Endothelial cell of umbilical vein (primary cell): Measurements from ENCODE around the gene SLC25A26. TPM values are rescaled to one million over a fixed set of nuclear protein-coding genes. Genes with fewer than 3 reads are reported as not detected.

Experiments used
- BruUV-seq: library from RNA; stranded (reverse); fragments of 400-500 nt; replicated peaks from 2 replicates; lab custom pipeline; 2021; lab: Mats Ljungman, UMichigan
- CTCF ChIA-PET: fragments of 300-600, 350-600 bp; sonication (Branson Sonifier 250); formaldehyde crosslinking; loops from one replicate; lab custom pipeline; 2021; ENCODE audit warnings: antibody characterized with exemption, inconsistent platforms; lab: Charles Lee
- POLR2A ChIA-PET: fragments of 300-600, 350-600 bp; sonication (Branson Sonifier 250); formaldehyde crosslinking; loops from one replicate; lab custom pipeline; 2021; ENCODE audit warnings: antibody characterized with exemption, inconsistent platforms; lab: Charles Lee
- DNase-seq: peaks from one replicate; pipeline ENCODE4 v3.0.0-alpha.2; 2011; ENCODE audit warnings: low read depth, low spot score
- FAIRE-seq: peaks from 2 replicates; lab custom pipeline; 2011; peaks lifted over from hg19 to GRCh38; lab: Jason Lieb, UNC
- H2AFZ ChIP-seq: 2 replicates; pipeline ENCODE4 v1.6.0; 2012; ENCODE audit warnings: low read depth, low read length, control low read depth, inconsistent platforms
- H3K27ac ChIP-seq: 2 replicates; pipeline ENCODE4 v1.5.1; 2011; ENCODE audit warnings: low read depth, mild to moderate bottlenecking, control low read depth, low read length, moderate library complexity; ENCODE audit not compliant: insufficient read depth
- H3K27me3 ChIP-seq, 2 experiments: 2 replicates each; pipeline versions ENCODE4 v1.6.0 to v1.6.1; 2011; ENCODE audit warnings: low read length in 2 of 2, mixed read lengths in 1 of 2; ENCODE audit not compliant: control insufficient read depth in 2 of 2, insufficient read depth in 2 of 2
- H3K36me3 ChIP-seq, 2 experiments: 2 replicates in 1 of 2; 3 replicates in 1 of 2; pipeline ENCODE4 v1.5.1; 2011; ENCODE audit warnings: low read length in 2 of 2, mild to moderate bottlenecking in 1 of 2, moderate library complexity in 1 of 2; ENCODE audit not compliant: control insufficient read depth in 2 of 2, insufficient read depth in 2 of 2; ENCODE audit errors: extremely low read depth in 1 of 2
- H3K4me1 ChIP-seq: 3 replicates; pipeline ENCODE4 v1.5.1; 2011; ENCODE audit warnings: mild to moderate bottlenecking, low read length; ENCODE audit not compliant: control insufficient read depth, insufficient read depth; ENCODE audit errors: extremely low read depth
- H3K4me2 ChIP-seq: 2 replicates; pipeline ENCODE4 v1.6.1; 2011; ENCODE audit warnings: low read length, control low read depth, mixed read lengths; ENCODE audit not compliant: insufficient read depth
- H3K4me3 ChIP-seq, 3 experiments: fragments of 200-600 bp in 1 of 3; sonication (generic), shearing (Covaris generic) in 1 of 3; replicated peaks in 1 of 3; 2 replicates each; pipeline ENCODE4 v1.5.1; 2011 to 2016; ENCODE audit warnings: control low read depth in 3 of 3, low read length in 3 of 3, mild to moderate bottlenecking in 2 of 3, inconsistent platforms in 1 of 3, low read depth in 1 of 3, moderate library complexity in 1 of 3; ENCODE audit not compliant: insufficient read depth in 1 of 3
- H3K79me2 ChIP-seq: 2 replicates; pipeline ENCODE4 v1.6.0; 2012; ENCODE audit warnings: low read length, inconsistent platforms; ENCODE audit not compliant: control insufficient read depth, insufficient read depth
- H3K9ac ChIP-seq: replicated peaks from 2 replicates; pipeline ENCODE3; 2011; ENCODE audit warnings: low read length, control low read depth; ENCODE audit not compliant: insufficient read depth; ENCODE audit errors: extremely low read depth
- H3K9me1 ChIP-seq: replicated peaks from 3 replicates; pipeline ENCODE4 v1.6.0; 2011; ENCODE audit warnings: mild to moderate bottlenecking, low read length; ENCODE audit not compliant: control insufficient read depth, insufficient read depth; ENCODE audit errors: extremely low read depth
- H3K9me3 ChIP-seq: replicated peaks from 2 replicates; pipeline ENCODE4 v1.5.1; 2012; ENCODE audit warnings: low read length, inconsistent platforms; ENCODE audit not compliant: control insufficient read depth, insufficient read depth
- H4K20me1 ChIP-seq: replicated peaks from 2 replicates; pipeline ENCODE3; 2011; ENCODE audit warnings: mild to moderate bottlenecking, low read length; ENCODE audit not compliant: control insufficient read depth, insufficient read depth; ENCODE audit errors: extremely low read depth
- FOS ChIP-seq: IDR thresholded peaks from 2 replicates; pipeline ENCODE4 v1.6.1; 2011; ENCODE audit warnings: mild to moderate bottlenecking, low read length, moderate library complexity, borderline replicate concordance; ENCODE audit not compliant: insufficient read depth
- GATA2 ChIP-seq: IDR thresholded peaks from 2 replicates; pipeline ENCODE4 v1.7.0; 2011; ENCODE audit warnings: low read depth, mild to moderate bottlenecking, moderate library complexity, mixed read lengths, low read length; ENCODE audit not compliant: insufficient read length, insufficient read depth
- MYC ChIP-seq: IDR thresholded peaks from one replicate; pipeline ENCODE4 v1.6.1; 2011; ENCODE audit warnings: mild to moderate bottlenecking, low read depth, low read length
- POLR2AphosphoS5 ChIP-seq: IDR thresholded peaks from 2 replicates; pipeline ENCODE4 v1.6.1; 2012; ENCODE audit warnings: low read depth, mild to moderate bottlenecking, control low read depth, low read length, moderate library complexity; ENCODE audit not compliant: insufficient read depth
- dilution Hi-C: fragments of 300-500 bp; cut with MboI; formaldehyde crosslinking; loops from one replicate; pipeline ENCODE4 v1.15.0; 2019; ENCODE audit warnings: low sequenced_read_pairs; ENCODE audit not compliant: extremely low pct_ligation_motif_present
- intact Hi-C: fragments of 100-400 bp; cut with micrococcal nuclease; formaldehyde crosslinking; loops from one replicate; pipeline ENCODE4 v1.10.0; 2022
- polyA plus RNA-seq, 4 experiments: library from polyadenylated mRNA; depleted of rRNA in 3 of 4; stranded (reverse) in 3 of 4; unstranded in 1 of 4; fragments of >200 nt; gene quantifications; 2 replicates each; pipeline versions ENCODE4 v1.2.1 to v1.2.3, GENCODE V29; 2011 to 2012; ENCODE audit warnings: missing spikeins in 1 of 4
- total RNA-seq: library from RNA; stranded (reverse); gene quantifications from 2 replicates; pipeline ENCODE4 v1.2.3, GENCODE V29; 2021
- TF ChIP-seq, protein P1 (sequence below): IDR thresholded peaks from 2 replicates; pipeline ENCODE4 v1.6.1; 2011; ENCODE audit not compliant: insufficient read depth, insufficient read length

Gene SLC25A26
- total and polyA plus RNA-seq, 2 donors (not counting 3 experiments of a cell fraction or from before 2014, with no cell fraction given): 11.8 to 23.5 TPM

DNA sequence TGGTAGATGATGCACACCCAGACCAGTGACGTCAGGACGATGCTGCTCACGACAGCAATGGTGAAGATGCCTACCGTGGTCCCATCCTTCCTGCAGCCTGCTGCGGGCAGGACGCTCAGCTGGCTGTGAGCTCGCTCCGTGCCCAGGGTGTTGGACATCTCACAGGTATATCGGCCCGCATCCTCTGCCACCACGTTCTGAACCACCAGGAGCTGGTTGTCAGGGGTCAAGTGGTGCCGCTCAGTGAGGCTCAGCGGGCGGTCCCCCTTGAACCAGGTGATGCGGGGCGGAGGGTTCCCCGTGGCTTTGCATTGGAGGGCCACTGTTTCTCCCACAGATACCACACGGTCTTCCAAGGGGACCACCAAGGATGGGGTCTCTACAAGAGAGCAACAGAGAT is 162.2 kb downstream of the SLC25A26 start:
- no TSS peak for BruUV-seq
- intact Hi-C loops (no loop called here), dilution Hi-C loops (loop anchor here (25.0 kb wide), 1 partner anchor 429 kb away; no protein-coding TSS in a partner anchor)
- H2AFZ ChIP-seq: no peak overlapping the region
- no peaks in the 10 kb centered on the region for H3K27me3 ChIP-seq
- no peaks in the 10 kb centered on the region for H3K9me3 ChIP-seq
- no peaks in the 10 kb centered on the region for H4K20me1 ChIP-seq
- TF ChIP-seq FOS (no peak), MYC (no peak), GATA2 (no peak), POLR2AphosphoS5 (no peak)
- TF ChIP-seq, protein P1, sequence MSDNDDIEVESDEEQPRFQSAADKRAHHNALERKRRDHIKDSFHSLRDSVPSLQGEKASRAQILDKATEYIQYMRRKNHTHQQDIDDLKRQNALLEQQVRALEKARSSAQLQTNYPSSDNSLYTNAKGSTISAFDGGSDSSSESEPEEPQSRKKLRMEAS: no peak
- no peak overlapping the region for H3K27ac ChIP-seq
- POLR2A ChIA-PET: no interaction called here
- FAIRE-seq (no peak), DNase-seq (no peak)
- H3K4me1 ChIP-seq: no peaks in the 10 kb centered on the region
- CTCF ChIA-PET: interaction anchor here (1.4 kb wide), 1 partner anchor 439 kb away, joined by 4 read pairs; no protein-coding TSS in a partner anchor
- H3K9ac ChIP-seq: no peak overlapping the region
- no peaks in the 10 kb centered on the region for H3K9me1 ChIP-seq
- no peak overlapping the region for H3K4me2 ChIP-seq
- H3K79me2 ChIP-seq: no peaks in the 10 kb centered on the region
- no peak overlapping the region for H3K4me3 ChIP-seq
- H3K36me3 ChIP-seq: peaks cover 22 to 66% of the 10 kb centered on the region in 2 experiments

DNA sequence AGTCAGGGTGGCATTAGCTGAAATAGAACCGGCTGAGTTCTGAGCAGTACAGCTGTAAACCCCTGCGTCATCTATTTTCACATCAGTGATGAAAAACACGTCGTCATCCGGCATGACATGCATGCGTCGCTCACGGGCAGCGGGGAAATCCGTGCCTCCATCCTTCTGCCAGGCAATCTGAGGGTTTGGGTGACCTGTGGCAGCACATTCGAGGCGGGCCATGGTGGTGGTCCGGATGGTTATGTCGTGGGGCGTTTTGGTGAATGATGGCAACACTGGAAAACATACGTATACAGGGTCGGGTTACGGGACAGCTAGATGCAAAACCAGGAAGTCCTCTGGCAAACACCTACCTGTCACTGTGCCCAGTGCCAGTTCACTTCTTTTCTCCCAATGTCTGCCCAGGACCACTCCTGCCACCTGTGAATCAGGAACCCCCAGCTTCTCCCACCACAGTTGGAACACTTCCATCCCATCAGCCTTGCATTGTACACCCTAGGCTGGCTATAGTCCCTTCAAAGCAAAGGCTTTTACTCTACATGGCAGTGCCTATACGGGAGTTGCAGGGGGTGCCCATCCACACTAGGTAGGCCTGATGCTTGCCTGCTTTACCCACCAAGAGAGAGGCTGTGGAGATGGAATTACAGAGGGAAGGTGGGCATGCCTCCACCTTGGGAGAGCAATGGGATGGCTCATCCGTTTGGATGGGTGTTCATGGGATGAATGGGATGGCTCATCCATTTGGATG is 163.4 kb downstream of the SLC25A26 start:
- Histone ChIP-seq H3K27ac (no peak overlapping the region), H3K36me3 (peaks cover 22 to 66% of the 10 kb centered on the region in 2 experiments), H3K9me3 (no peaks in the 10 kb centered on the region), H3K79me2 (no peaks in the 10 kb centered on the region), H2AFZ (no peak overlapping the region), H3K27me3 (no peaks in the 10 kb centered on the region), H3K4me3 (no peak overlapping the region), H3K9ac (no peak overlapping the region), H4K20me1 (no peaks in the 10 kb centered on the region), H3K4me2 (no peak overlapping the region), H3K9me1 (no peaks in the 10 kb centered on the region), H3K4me1 (no peaks in the 10 kb centered on the region)
- ChIA-PET CTCF (interaction anchor here (1.4 kb wide), 1 partner anchor 30 kb away, joined by 3 read pairs; no protein-coding TSS in a partner anchor), POLR2A (no interaction called here)
- BruUV-seq: no TSS peak
- TF ChIP-seq MYC (no peak), POLR2AphosphoS5 (no peak), FOS (no peak)
- FAIRE-seq (no peak), DNase-seq (no peak)
- dilution Hi-C loops: loop anchor here (25.0 kb wide), 1 partner anchor 428 kb away; no protein-coding TSS in a partner anchor
- intact Hi-C loops: no loop called here
